Sigmoid colon (tissue), 4 donors: ENCODE results near the gene GCSAM.

Source experiments
- POLR2A ChIP-seq, 2 donors: fragments of 450-650 bp; IDR thresholded peaks; one replicate each; pipeline ENCODE4 v1.6.1; 2016; ENCODE audit warnings: antibody characterized with exemption in 2 of 2, mild to moderate bottlenecking in 2 of 2, moderate library complexity in 2 of 2
- POLR2AphosphoS5 ChIP-seq, 4 donors: sonication (generic); formaldehyde crosslinking; IDR thresholded peaks; one replicate each; pipeline ENCODE4 v1.6.1; 2017; ENCODE audit warnings: antibody characterized with exemption in 4 of 4
- TF ChIP-seq, protein P1 (sequence below), 4 experiments: fragments of 450-650 bp in 3 of 4; fragments of 200-600 bp in 1 of 4; IDR thresholded peaks; one replicate each; pipeline ENCODE4 v1.5.1; 2016 to 2019; ENCODE audit warnings: antibody characterized with exemption in 4 of 4, mild to moderate bottlenecking in 3 of 4, moderate library complexity in 2 of 4

DNA sequence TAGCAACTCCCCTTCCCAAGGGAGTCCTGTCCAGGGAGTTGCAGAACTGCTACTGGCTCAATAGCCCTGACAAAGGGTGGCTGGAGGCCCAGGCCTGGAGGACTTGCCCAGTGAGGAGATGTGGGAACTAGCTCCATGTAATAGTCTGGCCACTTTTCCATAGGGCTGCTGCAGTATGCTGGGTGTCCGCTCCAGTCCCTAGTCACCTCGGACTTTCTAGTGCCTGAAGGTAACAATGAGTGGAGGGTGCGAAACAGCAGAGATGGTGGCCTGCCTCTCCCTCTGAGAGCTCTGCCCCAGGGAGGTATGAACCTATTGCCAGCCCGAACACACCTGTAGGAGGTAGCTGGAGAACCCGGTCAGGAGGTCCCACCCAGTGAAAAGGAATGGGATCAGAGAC lies 42.0 kb upstream of the GCSAM start:
- no peak for TF ChIP-seq POLR2A (IDR thresholded peaks at IDR 0.05)
- TF ChIP-seq, protein P1, sequence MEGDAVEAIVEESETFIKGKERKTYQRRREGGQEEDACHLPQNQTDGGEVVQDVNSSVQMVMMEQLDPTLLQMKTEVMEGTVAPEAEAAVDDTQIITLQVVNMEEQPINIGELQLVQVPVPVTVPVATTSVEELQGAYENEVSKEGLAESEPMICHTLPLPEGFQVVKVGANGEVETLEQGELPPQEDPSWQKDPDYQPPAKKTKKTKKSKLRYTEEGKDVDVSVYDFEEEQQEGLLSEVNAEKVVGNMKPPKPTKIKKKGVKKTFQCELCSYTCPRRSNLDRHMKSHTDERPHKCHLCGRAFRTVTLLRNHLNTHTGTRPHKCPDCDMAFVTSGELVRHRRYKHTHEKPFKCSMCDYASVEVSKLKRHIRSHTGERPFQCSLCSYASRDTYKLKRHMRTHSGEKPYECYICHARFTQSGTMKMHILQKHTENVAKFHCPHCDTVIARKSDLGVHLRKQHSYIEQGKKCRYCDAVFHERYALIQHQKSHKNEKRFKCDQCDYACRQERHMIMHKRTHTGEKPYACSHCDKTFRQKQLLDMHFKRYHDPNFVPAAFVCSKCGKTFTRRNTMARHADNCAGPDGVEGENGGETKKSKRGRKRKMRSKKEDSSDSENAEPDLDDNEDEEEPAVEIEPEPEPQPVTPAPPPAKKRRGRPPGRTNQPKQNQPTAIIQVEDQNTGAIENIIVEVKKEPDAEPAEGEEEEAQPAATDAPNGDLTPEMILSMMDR (IDR thresholded peaks at IDR 0.05) = no peak
- TF ChIP-seq POLR2AphosphoS5 (IDR thresholded peaks at IDR 0.05) = no peak
